ENCODE results near the gene TIAM1. TPM values are rescaled to one million over a fixed set of nuclear protein-coding genes. Genes with fewer than 3 reads are reported as not detected.

The TIAM1 gene
- polyA plus RNA-seq, 2 of the 4 experiments (the other 2 are of a cell fraction), result 0.23 to 0.40 TPM

GRCh38 chr21:31287201-31287600, 56.9 kb downstream of the TIAM1 start:
- ATAC-seq, result no peak
- Histone ChIP-seq H3K4me2 (no peak overlapping the region), H3K9me3 (no peaks in the 10 kb centered on the region), H3K4me3 (no peak overlapping the region), H3K4me1 (no peaks in the 10 kb centered on the region), H3K27ac (no peak overlapping the region)
- no peak for DNase-seq (ENCODE audit: low read depth in 1 of 2, low spot score in 1 of 2)
- no peak for FAIRE-seq
- POLR2A ChIA-PET, result no interaction called here
- CTCF ChIA-PET, result no interaction called here
- 16% methylated on average over 2 of the region's 2 CpGs for WGBS (ENCODE audit: missing lambda C conversion rate)
- no peak for TF ChIP-seq RFX5 (IDR thresholded peaks at IDR 0.05)
- no peak for TF ChIP-seq KDM5A (IDR thresholded peaks at IDR 0.05)
- TF ChIP-seq SREBF2 (IDR thresholded peaks at IDR 0.05), result no peak
- no peak for TF ChIP-seq MAZ (IDR thresholded peaks at IDR 0.05; ENCODE audit: borderline replicate concordance, low read depth, low read length)
- TF ChIP-seq RAD21 (conservative IDR thresholded peaks at IDR 0.05 in 1 of 2, IDR thresholded peaks at IDR 0.05 in 1 of 2), result no peak
- no peak for TF ChIP-seq CHD4 (IDR thresholded peaks at IDR 0.05; ENCODE audit: borderline replicate concordance)
- TF ChIP-seq NFE2L2 (conservative IDR thresholded peaks at IDR 0.05; ENCODE audit: low read length), result no peak

- Histone ChIP-seq H3K27ac (no peak overlapping the region), H3K4me3 (no peak overlapping the region), H3K4me2 (no peak overlapping the region), H3K9me3 (no peaks in the 10 kb centered on the region), H3K4me1 (no peaks in the 10 kb centered on the region)
- POLR2A ChIA-PET, result no interaction called here
- TF ChIP-seq USF2 (IDR thresholded peaks at IDR 0.05) (no peak), ESRRA (IDR thresholded peaks at IDR 0.05; ENCODE audit: borderline replicate concordance, low read length) (no peak), MAFK (IDR thresholded peaks at IDR 0.05; ENCODE audit: partially characterized antibody) (no peak)
- ATAC-seq (no peak), FAIRE-seq (no peak), DNase-seq (ENCODE audit: low read depth in 1 of 2, low spot score in 1 of 2) (no peak)
- CTCF ChIA-PET, result no interaction called here
- 13% methylated on average over 1 of the region's 1 CpG for WGBS (ENCODE audit: missing lambda C conversion rate)
These were observed 57.4 kb downstream of the TIAM1 start for GRCh38 chr21:31286621-31287020.

- no peak overlapping the region for H3K27ac ChIP-seq
- H3K9me3 ChIP-seq, result no peaks in the 10 kb centered on the region
- ATAC-seq (no peak), DNase-seq (ENCODE audit: low read depth in 1 of 2, low spot score in 1 of 2) (no peak), FAIRE-seq (no peak)
- TF ChIP-seq CEBPB (IDR thresholded peaks at IDR 0.05), result no peak
- no peak for TF ChIP-seq MAX (IDR thresholded peaks at IDR 0.05)
- no peak for TF ChIP-seq BCL3 (IDR thresholded peaks at IDR 0.05)
- no peak for TF ChIP-seq ZFP36 (IDR thresholded peaks at IDR 0.05; ENCODE audit: borderline replicate concordance, partially characterized antibody)
- TF ChIP-seq, protein P1, sequence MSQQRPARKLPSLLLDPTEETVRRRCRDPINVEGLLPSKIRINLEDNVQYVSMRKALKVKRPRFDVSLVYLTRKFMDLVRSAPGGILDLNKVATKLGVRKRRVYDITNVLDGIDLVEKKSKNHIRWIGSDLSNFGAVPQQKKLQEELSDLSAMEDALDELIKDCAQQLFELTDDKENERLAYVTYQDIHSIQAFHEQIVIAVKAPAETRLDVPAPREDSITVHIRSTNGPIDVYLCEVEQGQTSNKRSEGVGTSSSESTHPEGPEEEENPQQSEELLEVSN (IDR thresholded peaks at IDR 0.05; ENCODE audit: borderline replicate concordance, low read depth), result no peak
- TF ChIP-seq ZC3H11A (IDR thresholded peaks at IDR 0.05), result no peak
- no peak for TF ChIP-seq RFX5 (IDR thresholded peaks at IDR 0.05)
- no peak for TF ChIP-seq NR3C1 (IDR thresholded peaks at IDR 0.05)
- TF ChIP-seq RARB (CRISPR knock-in tag; IDR thresholded peaks at IDR 0.05), result no peak
- no peak for TF ChIP-seq MAZ (IDR thresholded peaks at IDR 0.05; ENCODE audit: borderline replicate concordance, low read depth, low read length)
- TF ChIP-seq ATOH8 (CRISPR knock-in tag; IDR thresholded peaks at IDR 0.05; ENCODE audit: low read depth), result no peak
- TF ChIP-seq JUN (IDR thresholded peaks at IDR 0.05), result no peak
- TF ChIP-seq USF2 (IDR thresholded peaks at IDR 0.05), result no peak
- TF ChIP-seq POLR2A (IDR thresholded peaks at IDR 0.05; ENCODE audit: low read length), result no peak
- POLR2A ChIA-PET, result no interaction called here
- H3K4me1 ChIP-seq, result no peaks in the 10 kb centered on the region
- 10% methylated on average over 2 of the region's 5 CpGs for WGBS (ENCODE audit: missing lambda C conversion rate)
- H3K4me2 ChIP-seq, result no peak overlapping the region
- H3K4me3 ChIP-seq, result no peak overlapping the region
- CTCF ChIA-PET, result no interaction called here
These were observed 59.2 kb downstream of the TIAM1 start for GRCh38 chr21:31284797-31285397.
